Endothelial cell of umbilical vein (primary cell): ENCODE measurements around the gene UGT1A7. TPM values are rescaled to one million over a fixed set of nuclear protein-coding genes. Genes with fewer than 3 reads are reported as not detected.

Experiments
- BruUV-seq: library from RNA; stranded (reverse); fragments of 400-500 nt; replicated peaks from 2 replicates; lab custom pipeline; 2021; lab: Mats Ljungman, UMichigan
- CTCF ChIA-PET: fragments of 300-600, 350-600 bp; sonication (Branson Sonifier 250); formaldehyde crosslinking; loops from one replicate; lab custom pipeline; 2021; ENCODE audit warnings: antibody characterized with exemption, inconsistent platforms; lab: Charles Lee
- POLR2A ChIA-PET: fragments of 300-600, 350-600 bp; sonication (Branson Sonifier 250); formaldehyde crosslinking; loops from one replicate; lab custom pipeline; 2021; ENCODE audit warnings: antibody characterized with exemption, inconsistent platforms; lab: Charles Lee
- DNase-seq: peaks from one replicate; pipeline ENCODE4 v3.0.0-alpha.2; 2011; ENCODE audit warnings: low read depth, low spot score
- FAIRE-seq: peaks from 2 replicates; lab custom pipeline; 2011; peaks lifted over from hg19 to GRCh38; lab: Jason Lieb, UNC
- H2AFZ ChIP-seq: 2 replicates; pipeline ENCODE4 v1.6.0; 2012; ENCODE audit warnings: low read depth, low read length, control low read depth, inconsistent platforms
- H3K27ac ChIP-seq: 2 replicates; pipeline ENCODE4 v1.5.1; 2011; ENCODE audit warnings: low read depth, mild to moderate bottlenecking, control low read depth, low read length, moderate library complexity; ENCODE audit not compliant: insufficient read depth
- H3K27me3 ChIP-seq, 2 experiments: 2 replicates each; pipeline versions ENCODE4 v1.6.0 to v1.6.1; 2011; ENCODE audit warnings: low read length in 2 of 2, mixed read lengths in 1 of 2; ENCODE audit not compliant: control insufficient read depth in 2 of 2, insufficient read depth in 2 of 2
- H3K36me3 ChIP-seq, 2 experiments: 2 replicates in 1 of 2; 3 replicates in 1 of 2; pipeline ENCODE4 v1.5.1; 2011; ENCODE audit warnings: low read length in 2 of 2, mild to moderate bottlenecking in 1 of 2, moderate library complexity in 1 of 2; ENCODE audit not compliant: control insufficient read depth in 2 of 2, insufficient read depth in 2 of 2; ENCODE audit errors: extremely low read depth in 1 of 2
- H3K4me1 ChIP-seq: 3 replicates; pipeline ENCODE4 v1.5.1; 2011; ENCODE audit warnings: mild to moderate bottlenecking, low read length; ENCODE audit not compliant: control insufficient read depth, insufficient read depth; ENCODE audit errors: extremely low read depth
- H3K4me2 ChIP-seq: 2 replicates; pipeline ENCODE4 v1.6.1; 2011; ENCODE audit warnings: low read length, control low read depth, mixed read lengths; ENCODE audit not compliant: insufficient read depth
- H3K4me3 ChIP-seq, 3 experiments: fragments of 200-600 bp in 1 of 3; sonication (generic), shearing (Covaris generic) in 1 of 3; replicated peaks in 1 of 3; 2 replicates each; pipeline ENCODE4 v1.5.1; 2011 to 2016; ENCODE audit warnings: control low read depth in 3 of 3, low read length in 3 of 3, mild to moderate bottlenecking in 2 of 3, inconsistent platforms in 1 of 3, low read depth in 1 of 3, moderate library complexity in 1 of 3; ENCODE audit not compliant: insufficient read depth in 1 of 3
- H3K79me2 ChIP-seq: 2 replicates; pipeline ENCODE4 v1.6.0; 2012; ENCODE audit warnings: low read length, inconsistent platforms; ENCODE audit not compliant: control insufficient read depth, insufficient read depth
- H3K9ac ChIP-seq: replicated peaks from 2 replicates; pipeline ENCODE3; 2011; ENCODE audit warnings: low read length, control low read depth; ENCODE audit not compliant: insufficient read depth; ENCODE audit errors: extremely low read depth
- H3K9me1 ChIP-seq: replicated peaks from 3 replicates; pipeline ENCODE4 v1.6.0; 2011; ENCODE audit warnings: mild to moderate bottlenecking, low read length; ENCODE audit not compliant: control insufficient read depth, insufficient read depth; ENCODE audit errors: extremely low read depth
- H3K9me3 ChIP-seq: replicated peaks from 2 replicates; pipeline ENCODE4 v1.5.1; 2012; ENCODE audit warnings: low read length, inconsistent platforms; ENCODE audit not compliant: control insufficient read depth, insufficient read depth
- H4K20me1 ChIP-seq: replicated peaks from 2 replicates; pipeline ENCODE3; 2011; ENCODE audit warnings: mild to moderate bottlenecking, low read length; ENCODE audit not compliant: control insufficient read depth, insufficient read depth; ENCODE audit errors: extremely low read depth
- CTCF ChIP-seq, 2 donors: IDR thresholded peaks; 1 replicate in 1 of 2; 2 replicates in 1 of 2; pipeline ENCODE4 v1.5.1; 2011; ENCODE audit warnings: low read length in 2 of 2, mild to moderate bottlenecking in 2 of 2, moderate library complexity in 2 of 2, control low read depth in 1 of 2, inconsistent platforms in 1 of 2, low read depth in 1 of 2; ENCODE audit not compliant: insufficient read depth in 1 of 2; ENCODE audit errors: extremely low read depth in 1 of 2
- EZH2 ChIP-seq: IDR thresholded peaks from 2 replicates; pipeline ENCODE4 v1.6.1; 2012; ENCODE audit warnings: borderline replicate concordance, low read depth, mild to moderate bottlenecking, moderate library complexity, low read length, inconsistent platforms; ENCODE audit not compliant: severe bottlenecking
- FOS ChIP-seq: IDR thresholded peaks from 2 replicates; pipeline ENCODE4 v1.6.1; 2011; ENCODE audit warnings: mild to moderate bottlenecking, low read length, moderate library complexity, borderline replicate concordance; ENCODE audit not compliant: insufficient read depth
- GATA2 ChIP-seq: IDR thresholded peaks from 2 replicates; pipeline ENCODE4 v1.7.0; 2011; ENCODE audit warnings: low read depth, mild to moderate bottlenecking, moderate library complexity, mixed read lengths, low read length; ENCODE audit not compliant: insufficient read length, insufficient read depth
- JUN ChIP-seq: IDR thresholded peaks from 2 replicates; pipeline ENCODE4 v1.6.1; 2011; ENCODE audit warnings: borderline replicate concordance, low read depth; ENCODE audit not compliant: insufficient read length, insufficient read depth
- MYC ChIP-seq: IDR thresholded peaks from one replicate; pipeline ENCODE4 v1.6.1; 2011; ENCODE audit warnings: mild to moderate bottlenecking, low read depth, low read length
- POLR2A ChIP-seq: IDR thresholded peaks from 2 replicates; pipeline ENCODE4 v1.6.1; 2012; ENCODE audit warnings: low read depth, mild to moderate bottlenecking, control low read depth, low read length
- POLR2AphosphoS5 ChIP-seq: IDR thresholded peaks from 2 replicates; pipeline ENCODE4 v1.6.1; 2012; ENCODE audit warnings: low read depth, mild to moderate bottlenecking, control low read depth, low read length, moderate library complexity; ENCODE audit not compliant: insufficient read depth
- dilution Hi-C: fragments of 300-500 bp; cut with MboI; formaldehyde crosslinking; loops from one replicate; pipeline ENCODE4 v1.15.0; 2019; ENCODE audit warnings: low sequenced_read_pairs; ENCODE audit not compliant: extremely low pct_ligation_motif_present
- intact Hi-C: fragments of 100-400 bp; cut with micrococcal nuclease; formaldehyde crosslinking; loops from one replicate; pipeline ENCODE4 v1.10.0; 2022
- polyA plus RNA-seq, 4 experiments: library from polyadenylated mRNA; depleted of rRNA in 3 of 4; stranded (reverse) in 3 of 4; unstranded in 1 of 4; fragments of >200 nt; gene quantifications; 2 replicates each; pipeline versions ENCODE4 v1.2.1 to v1.2.3, GENCODE V29; 2011 to 2012; ENCODE audit warnings: missing spikeins in 1 of 4
- total RNA-seq: library from RNA; stranded (reverse); gene quantifications from 2 replicates; pipeline ENCODE4 v1.2.3, GENCODE V29; 2021
- TF ChIP-seq, protein P1 (sequence below): IDR thresholded peaks from 2 replicates; pipeline ENCODE4 v1.6.1; 2011; ENCODE audit not compliant: insufficient read depth, insufficient read length

The UGT1A7 gene
- total and polyA plus RNA-seq, 2 donors (not counting 3 experiments of a cell fraction or from before 2014, with no cell fraction given), result not detected

DNA sequence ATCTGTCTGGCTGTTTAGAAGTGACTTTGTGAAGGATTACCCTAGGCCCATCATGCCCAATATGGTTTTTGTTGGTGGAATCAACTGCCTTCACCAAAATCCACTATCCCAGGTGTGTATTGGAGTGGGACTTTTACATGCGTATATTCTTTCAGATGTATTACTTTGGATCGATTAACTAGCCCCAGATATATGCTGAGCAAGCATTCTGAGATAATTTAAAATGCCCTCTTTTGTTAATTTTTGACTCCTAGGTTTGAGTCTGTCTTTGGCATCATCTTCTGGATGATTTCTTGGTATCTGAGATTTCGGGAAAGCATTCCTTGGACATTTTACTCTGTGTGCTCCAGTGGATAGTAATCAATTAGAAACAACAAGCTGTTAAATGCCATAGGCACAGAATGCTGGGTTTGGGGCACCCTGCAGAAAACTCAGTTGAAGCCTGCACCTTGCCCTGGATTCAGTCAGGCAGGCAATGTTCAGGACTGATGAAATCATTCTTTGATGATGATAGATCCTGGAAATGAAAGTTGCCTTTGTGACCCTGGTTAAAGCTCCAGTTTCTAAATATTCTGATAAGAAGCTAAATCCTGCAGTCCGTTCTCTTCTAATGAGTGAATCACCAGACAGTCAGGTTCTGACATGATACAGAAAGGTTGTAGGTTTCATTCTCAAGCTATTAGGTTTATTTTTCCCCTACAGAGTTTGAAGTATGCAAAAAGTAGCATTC, 79.5 kb downstream of the UGT1A7 start:
- dilution Hi-C loops, result no loop called here

More for the DNA sequence above, 79.5 kb downstream of the UGT1A7 start:
- no peak overlapping the region for H2AFZ ChIP-seq
- H3K27me3 ChIP-seq, result peaks cover 1 to 6% of the 10 kb centered on the region in 2 experiments
- no peak overlapping the region for H3K4me3 ChIP-seq
- DNase-seq (no peak), FAIRE-seq (no peak)
- no peak overlapping the region for H3K4me2 ChIP-seq
- ChIA-PET POLR2A (no interaction called here), CTCF (no interaction called here)
- no peaks in the 10 kb centered on the region for H4K20me1 ChIP-seq
- no peaks in the 10 kb centered on the region for H3K9me3 ChIP-seq
- BruUV-seq, result no TSS peak
- H3K9me1 ChIP-seq, result no peaks in the 10 kb centered on the region
- no peak overlapping the region for H3K27ac ChIP-seq
- TF ChIP-seq POLR2A, result no peak
- no peak for TF ChIP-seq CTCF (IDR thresholded peaks at IDR 0.05; ENCODE audit: extremely low read depth in 1 of 2, insufficient read depth in 1 of 2, low read depth in 1 of 2, low read length in 2 of 2)
- TF ChIP-seq POLR2AphosphoS5, result no peak
- TF ChIP-seq FOS, result no peak
- no peak for TF ChIP-seq EZH2
- no peak for TF ChIP-seq GATA2
- TF ChIP-seq, protein P1, sequence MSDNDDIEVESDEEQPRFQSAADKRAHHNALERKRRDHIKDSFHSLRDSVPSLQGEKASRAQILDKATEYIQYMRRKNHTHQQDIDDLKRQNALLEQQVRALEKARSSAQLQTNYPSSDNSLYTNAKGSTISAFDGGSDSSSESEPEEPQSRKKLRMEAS, result no peak
- no peak for TF ChIP-seq MYC
- TF ChIP-seq JUN, result no peak
- no peaks in the 10 kb centered on the region for H3K36me3 ChIP-seq
- H3K9ac ChIP-seq, result no peak overlapping the region
- H3K4me1 ChIP-seq, result no peaks in the 10 kb centered on the region
- no peaks in the 10 kb centered on the region for H3K79me2 ChIP-seq
- intact Hi-C loops, result no loop called here
